ENCODE data around the gene MLEC. TPM values are rescaled to one million over a fixed set of nuclear protein-coding genes. Genes with fewer than 3 reads are reported as not detected.

Gene MLEC
- total RNA-seq, 3 donors from 2014 or later (not counting 1 experiment from before 2014, with no cell fraction given) = 47.4 to 52.8 (median 49.6) TPM

GRCh38 chr12:120647375-120647755, 39.6 kb upstream of the MLEC start:
- no peak for TF ChIP-seq CTCF (IDR thresholded peaks at IDR 0.05)
- H3K36me3 ChIP-seq (ENCODE audit: control insufficient read depth, insufficient read depth, low read length) = no peaks in the 10 kb centered on the region
- peaks cover 12 to 14% of the 10 kb centered on the region in 2 donors for H3K4me1 Mint-ChIP-seq
- H3K4me3 Mint-ChIP-seq = no peak overlapping the region
- H3K27me3 ChIP-seq (ENCODE audit: control insufficient read depth, insufficient read depth, low read length) = peaks cover 14% of the 10 kb centered on the region
- H3K36me3 Mint-ChIP-seq = no peaks in the 10 kb centered on the region
- WGBS (ENCODE audit: insufficient coverage) = 92% methylated on average over 13 of the region's 13 CpGs
- H3K4me3 ChIP-seq (ENCODE audit: low read length) = no peak overlapping the region
- intact Hi-C loops (cut with micrococcal nuclease) = loop anchor here (1.0 to 10.0 kb wide), 5 partner anchors 67 to 463 kb away; partner anchors contain the start of genes COX6A1 and PLA2G1B
- DNase-seq = no peak
- no peak overlapping the region for H3K27ac ChIP-seq (ENCODE audit: low read length)
- no peak for ATAC-seq
- peaks cover 11% of the 10 kb centered on the region for H3K4me1 ChIP-seq (ENCODE audit: control insufficient read depth, insufficient read depth, low read length)
- H3K9me3 ChIP-seq (ENCODE audit: control insufficient read depth, insufficient read depth, low read length) = no peaks in the 10 kb centered on the region
- peaks cover 44 to 53% of the 10 kb centered on the region in 2 donors for H3K27me3 Mint-ChIP-seq (ENCODE audit: low read depth in 2 of 2)
- no peaks in the 10 kb centered on the region for H3K9me3 Mint-ChIP-seq
- no peak overlapping the region for H3K27ac Mint-ChIP-seq

- intact Hi-C loops (cut with micrococcal nuclease) = loop anchor here (1.0 to 10.0 kb wide), 2 partner anchors 66 to 325 kb away; partner anchors contain the start of gene PLA2G1B
- Mint-ChIP-seq H3K4me1 (peaks cover 12 to 14% of the 10 kb centered on the region in 2 donors), H3K36me3 (no peaks in the 10 kb centered on the region), H3K9me3 (no peaks in the 10 kb centered on the region), H3K27ac (no peak overlapping the region), H3K4me3 (no peak overlapping the region), H3K27me3 (ENCODE audit: low read depth in 2 of 2) (peaks cover 36% of the 10 kb centered on the region in 2 donors)
- H3K9me3 ChIP-seq (ENCODE audit: control insufficient read depth, insufficient read depth, low read length) = no peaks in the 10 kb centered on the region
- peaks cover 8% of the 10 kb centered on the region for H3K27me3 ChIP-seq (ENCODE audit: control insufficient read depth, insufficient read depth, low read length)
- H3K4me1 ChIP-seq (ENCODE audit: control insufficient read depth, insufficient read depth, low read length) = peaks cover 11% of the 10 kb centered on the region
- no peak for DNase-seq
- no peaks in the 10 kb centered on the region for H3K36me3 ChIP-seq (ENCODE audit: control insufficient read depth, insufficient read depth, low read length)
- WGBS (ENCODE audit: insufficient coverage) = 5% methylated on average over 33 of the region's 33 CpGs
- H3K27ac ChIP-seq (ENCODE audit: low read length) = no peak overlapping the region
- no peak for ATAC-seq
- peak; percentile 27 for TF ChIP-seq CTCF (IDR thresholded peaks at IDR 0.05)
- no peak overlapping the region for H3K4me3 ChIP-seq (ENCODE audit: low read length)
Observed at GRCh38 chr12:120649442-120650232, 37.3 kb upstream of the MLEC start.

- H3K9me3 ChIP-seq (ENCODE audit: control insufficient read depth, insufficient read depth, low read length) = no peaks in the 10 kb centered on the region
- no peak overlapping the region for H3K27ac ChIP-seq (ENCODE audit: low read length)
- no peaks in the 10 kb centered on the region for H3K36me3 Mint-ChIP-seq
- 60% methylated on average over 12 of the region's 12 CpGs for WGBS (ENCODE audit: insufficient coverage)
- no peak for ATAC-seq
- H3K27me3 Mint-ChIP-seq (ENCODE audit: low read depth in 2 of 2) = peaks cover 35 to 36% of the 10 kb centered on the region in 2 donors
- H3K27ac Mint-ChIP-seq = no peak overlapping the region
- H3K36me3 ChIP-seq (ENCODE audit: control insufficient read depth, insufficient read depth, low read length) = no peaks in the 10 kb centered on the region
- TF ChIP-seq CTCF (IDR thresholded peaks at IDR 0.05) = no peak
- no peak overlapping the region for H3K4me3 ChIP-seq (ENCODE audit: low read length)
- peaks cover 8% of the 10 kb centered on the region for H3K27me3 ChIP-seq (ENCODE audit: control insufficient read depth, insufficient read depth, low read length)
- peaks cover 11% of the 10 kb centered on the region for H3K4me1 ChIP-seq (ENCODE audit: control insufficient read depth, insufficient read depth, low read length)
- H3K4me3 Mint-ChIP-seq = no peak overlapping the region
- DNase-seq = no peak
- intact Hi-C loops (cut with micrococcal nuclease) = no loop called here
- peaks cover 12 to 14% of the 10 kb centered on the region in 2 donors for H3K4me1 Mint-ChIP-seq
- H3K9me3 Mint-ChIP-seq = no peaks in the 10 kb centered on the region
Observed at GRCh38 chr12:120650233-120650690, 36.7 kb upstream of the MLEC start.

Measured in natural killer cell (primary cell).